Calu3 (cell line): ENCODE data around the gene UNC5C. TPM values are rescaled to one million over a fixed set of nuclear protein-coding genes. Genes with fewer than 3 reads are reported as not detected.

ENCODE experiments used
- BruUV-seq: library from RNA; stranded (reverse); fragments of 400-500 nt; replicated peaks from 2 replicates; lab custom pipeline; 2021; lab: Mats Ljungman, UMichigan
- CTCF ChIA-PET: fragments of 300-600 bp; sonication (Branson Sonifier 250); formaldehyde crosslinking; loops from one replicate; lab custom pipeline; 2022; ENCODE audit warnings: antibody characterized with exemption; lab: Charles Lee
- DNase-seq: peaks from one replicate; pipeline ENCODE4 v3.0.0; 2022
- H3K27ac Mint-ChIP-seq: one replicate; pipeline ENCODE4 v1.8.0; 2022; ENCODE audit warnings: mixed read lengths; ENCODE audit not compliant: unreplicated experiment
- H3K27me3 Mint-ChIP-seq: one replicate; pipeline ENCODE4 v1.8.0; 2022; ENCODE audit warnings: mixed read lengths; ENCODE audit not compliant: unreplicated experiment
- H3K36me3 Mint-ChIP-seq: one replicate; pipeline ENCODE4 v1.8.0; 2022; ENCODE audit warnings: mild to moderate bottlenecking, moderate library complexity, mixed read lengths; ENCODE audit not compliant: insufficient read depth, unreplicated experiment
- H3K4me1 Mint-ChIP-seq: one replicate; pipeline ENCODE4 v1.8.0; 2022; ENCODE audit warnings: mild to moderate bottlenecking, low read depth, mixed read lengths; ENCODE audit not compliant: unreplicated experiment
- H3K4me3 Mint-ChIP-seq: one replicate; pipeline ENCODE4 v1.8.0; 2022; ENCODE audit warnings: mild to moderate bottlenecking, low read depth, moderate library complexity, mixed read lengths; ENCODE audit not compliant: unreplicated experiment
- H3K9me3 Mint-ChIP-seq: one replicate; pipeline ENCODE4 v1.8.0; 2022; ENCODE audit warnings: low read depth, mixed read lengths; ENCODE audit not compliant: unreplicated experiment
- intact Hi-C: fragments of 100-400 bp; cut with micrococcal nuclease; formaldehyde crosslinking; loops from one replicate; pipeline ENCODE4 v1.10.0; 2022; ENCODE audit not compliant: unreplicated experiment
- total RNA-seq: library from RNA; stranded (reverse); gene quantifications from 2 replicates; pipeline ENCODE4 v1.2.3, GENCODE V29; 2022
- TF ChIP-seq, protein P1 (sequence below): fragments of 200-600 bp; IDR thresholded peaks from one replicate; pipeline ENCODE4 v1.8.0; 2022; ENCODE audit warnings: antibody characterized with exemption; ENCODE audit not compliant: unreplicated experiment

UNC5C gene
- total RNA-seq, 1 experiment from 2014 or later, result not detected

DNA sequence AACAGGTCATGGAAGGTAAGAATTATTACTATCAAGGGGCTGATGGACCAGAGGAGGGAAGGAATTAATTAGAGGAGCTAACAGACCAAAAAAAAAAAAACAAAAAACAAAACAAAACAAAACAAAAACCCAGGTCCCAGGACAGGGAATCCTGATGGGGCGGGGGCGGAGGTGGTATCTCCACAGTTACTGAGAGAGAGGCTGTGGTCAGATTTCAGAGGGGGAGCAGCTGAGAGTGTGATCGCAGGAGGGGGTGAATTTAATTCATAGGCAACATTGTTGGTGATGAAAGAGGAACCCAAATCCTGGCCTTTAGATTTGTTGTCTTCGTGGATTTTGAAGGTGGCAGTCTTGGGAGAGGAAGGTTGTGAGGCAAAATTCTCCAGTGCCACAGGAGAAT is 389.4 kb downstream of the UNC5C start:
- Mint-ChIP-seq H3K4me1 (no peaks in the 10 kb centered on the region), H3K27me3 (no peaks in the 10 kb centered on the region), H3K4me3 (no peak overlapping the region), H3K9me3 (no peaks in the 10 kb centered on the region), H3K27ac (no peak overlapping the region), H3K36me3 (no peaks in the 10 kb centered on the region)
- intact Hi-C loops, result loop anchor here (5.0 kb wide), 1 partner anchor 1993 kb away; no protein-coding TSS in a partner anchor
- no peak for DNase-seq
- CTCF ChIA-PET, result no interaction called here
- no TSS peak for BruUV-seq
- TF ChIP-seq, protein P1, sequence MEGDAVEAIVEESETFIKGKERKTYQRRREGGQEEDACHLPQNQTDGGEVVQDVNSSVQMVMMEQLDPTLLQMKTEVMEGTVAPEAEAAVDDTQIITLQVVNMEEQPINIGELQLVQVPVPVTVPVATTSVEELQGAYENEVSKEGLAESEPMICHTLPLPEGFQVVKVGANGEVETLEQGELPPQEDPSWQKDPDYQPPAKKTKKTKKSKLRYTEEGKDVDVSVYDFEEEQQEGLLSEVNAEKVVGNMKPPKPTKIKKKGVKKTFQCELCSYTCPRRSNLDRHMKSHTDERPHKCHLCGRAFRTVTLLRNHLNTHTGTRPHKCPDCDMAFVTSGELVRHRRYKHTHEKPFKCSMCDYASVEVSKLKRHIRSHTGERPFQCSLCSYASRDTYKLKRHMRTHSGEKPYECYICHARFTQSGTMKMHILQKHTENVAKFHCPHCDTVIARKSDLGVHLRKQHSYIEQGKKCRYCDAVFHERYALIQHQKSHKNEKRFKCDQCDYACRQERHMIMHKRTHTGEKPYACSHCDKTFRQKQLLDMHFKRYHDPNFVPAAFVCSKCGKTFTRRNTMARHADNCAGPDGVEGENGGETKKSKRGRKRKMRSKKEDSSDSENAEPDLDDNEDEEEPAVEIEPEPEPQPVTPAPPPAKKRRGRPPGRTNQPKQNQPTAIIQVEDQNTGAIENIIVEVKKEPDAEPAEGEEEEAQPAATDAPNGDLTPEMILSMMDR, result no peak

DNA sequence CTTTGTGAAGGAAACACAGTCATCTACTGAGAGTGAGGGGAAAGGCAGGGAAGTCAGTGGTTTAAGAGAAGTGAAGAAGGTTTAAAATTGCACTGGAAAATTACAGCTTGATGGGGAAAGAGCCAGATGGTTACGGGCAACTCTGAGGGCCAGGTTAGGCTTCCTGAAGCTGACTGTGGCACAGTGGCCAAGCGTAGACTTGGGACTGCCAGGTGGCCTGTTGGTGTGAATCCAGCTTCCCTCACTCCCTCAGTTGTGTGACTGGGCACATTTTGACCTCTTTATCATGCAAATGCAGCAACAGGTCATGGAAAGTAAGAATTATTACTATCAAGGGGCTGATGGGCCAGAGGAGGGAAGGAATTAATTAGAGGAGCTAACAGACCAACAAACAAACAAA is 390.1 kb downstream of the UNC5C start:
- H3K9me3 Mint-ChIP-seq, result no peaks in the 10 kb centered on the region
- no peaks in the 10 kb centered on the region for H3K36me3 Mint-ChIP-seq
- intact Hi-C loops, result loop anchor here (5.0 kb wide), 1 partner anchor 1994 kb away; no protein-coding TSS in a partner anchor
- TF ChIP-seq, protein P1, result no peak
- H3K27me3 Mint-ChIP-seq, result no peaks in the 10 kb centered on the region
- H3K4me3 Mint-ChIP-seq, result no peak overlapping the region
- CTCF ChIA-PET, result no interaction called here
- BruUV-seq, result no TSS peak
- no peak overlapping the region for H3K27ac Mint-ChIP-seq
- no peak for DNase-seq
- no peaks in the 10 kb centered on the region for H3K4me1 Mint-ChIP-seq

GRCh38 chr4:95158045-95158444 is 390.7 kb downstream of the UNC5C start:
- Mint-ChIP-seq H3K4me1 (no peaks in the 10 kb centered on the region), H3K36me3 (no peaks in the 10 kb centered on the region), H3K27ac (no peak overlapping the region), H3K9me3 (no peaks in the 10 kb centered on the region), H3K4me3 (no peak overlapping the region), H3K27me3 (no peaks in the 10 kb centered on the region)
- intact Hi-C loops, result loop anchor here (5.0 kb wide), 1 partner anchor 1994 kb away; no protein-coding TSS in a partner anchor
- BruUV-seq, result no TSS peak
- TF ChIP-seq, protein P1, result no peak
- DNase-seq, result no peak
- CTCF ChIA-PET, result no interaction called here

DNA sequence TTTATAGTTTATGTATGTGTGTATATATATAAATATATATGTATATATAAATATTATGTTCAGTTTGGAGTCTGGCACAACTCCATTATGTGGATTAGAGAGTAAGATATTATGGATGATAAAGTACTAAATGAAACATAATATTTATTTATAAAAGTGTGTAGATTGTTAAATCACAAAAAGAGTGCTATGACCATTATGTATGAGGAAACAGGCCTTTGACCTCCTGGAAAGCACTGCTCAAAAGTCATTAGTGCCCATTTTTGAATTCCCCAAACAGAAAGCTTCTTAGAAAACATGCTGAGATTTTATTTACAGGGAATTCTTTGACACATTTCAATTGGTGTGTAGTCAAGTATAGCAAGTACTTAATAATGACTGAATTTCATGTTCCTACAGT is 391.2 kb downstream of the UNC5C start:
- no TSS peak for BruUV-seq
- Mint-ChIP-seq H3K36me3 (no peaks in the 10 kb centered on the region), H3K4me1 (no peaks in the 10 kb centered on the region), H3K27me3 (no peaks in the 10 kb centered on the region), H3K9me3 (no peaks in the 10 kb centered on the region), H3K27ac (no peak overlapping the region), H3K4me3 (no peak overlapping the region)
- no peak for DNase-seq
- intact Hi-C loops, result loop anchor here (5.0 kb wide), 1 partner anchor 1995 kb away; no protein-coding TSS in a partner anchor
- CTCF ChIA-PET, result no interaction called here
- TF ChIP-seq, protein P1, result no peak
